Endodermal cell (in vitro differentiated cells): ENCODE results near the gene SLC25A22. TPM values are rescaled to one million over a fixed set of nuclear protein-coding genes. Genes with fewer than 3 reads are reported as not detected.
A peak's percentile ranks its signal among the peaks of the same experiment; 100 is the strongest.

Experiments
- DNase-seq: peaks from one replicate; pipeline ENCODE4 v3.0.0-alpha.2; 2017
- H3K27ac ChIP-seq: 2 replicates; pipeline ENCODE4 v1.5.1; 2013; ENCODE audit warnings: mild to moderate bottlenecking, low read depth, low read length, moderate library complexity
- H3K27me3 ChIP-seq: 2 replicates; pipeline ENCODE4 v1.6.1; 2013; ENCODE audit warnings: mild to moderate bottlenecking, low read length, moderate library complexity; ENCODE audit not compliant: insufficient read depth, control insufficient read depth, poor library complexity, severe bottlenecking
- H3K36me3 ChIP-seq: 2 replicates; pipeline ENCODE4 v1.7.0; 2013; ENCODE audit warnings: mild to moderate bottlenecking, low read length, moderate library complexity; ENCODE audit not compliant: control insufficient read depth, insufficient read depth
- H3K4me1 ChIP-seq: one replicate; pipeline ENCODE4 v1.7.0; 2013; ENCODE audit warnings: low read length; ENCODE audit not compliant: control insufficient read depth, insufficient read depth
- H3K4me3 ChIP-seq: 2 replicates; pipeline ENCODE4 v1.5.1; 2013; ENCODE audit warnings: mild to moderate bottlenecking, low read length, moderate library complexity
- H3K9ac ChIP-seq: 2 replicates; pipeline ENCODE4 v1.6.1; 2013; ENCODE audit warnings: mild to moderate bottlenecking, low read length, moderate library complexity; ENCODE audit not compliant: poor library complexity, severe bottlenecking; ENCODE audit errors: extremely low read depth
- H3K9me3 ChIP-seq: 2 replicates; pipeline ENCODE4 v1.6.1; 2013; ENCODE audit warnings: mild to moderate bottlenecking, low read length, moderate library complexity; ENCODE audit not compliant: control insufficient read depth
- H3K27ac Mint-ChIP-seq: 2 replicates; pipeline ENCODE4 v1.8.0; 2020; ENCODE audit warnings: mixed read lengths
- H3K27me3 Mint-ChIP-seq: 2 replicates; pipeline ENCODE4 v1.8.0; 2021; ENCODE audit warnings: mild to moderate bottlenecking, mixed read lengths; ENCODE audit not compliant: insufficient read depth
- H3K36me3 Mint-ChIP-seq: 2 replicates; pipeline ENCODE4 v1.8.0; 2020; ENCODE audit warnings: low read depth, mixed read lengths
- H3K4me1 Mint-ChIP-seq: 2 replicates; pipeline ENCODE4 v1.8.0; 2020; ENCODE audit warnings: mixed read lengths
- H3K4me3 Mint-ChIP-seq: 2 replicates; pipeline ENCODE4 v1.8.0; 2020; ENCODE audit warnings: mild to moderate bottlenecking, moderate library complexity, mixed read lengths
- H3K9me3 Mint-ChIP-seq: 2 replicates; pipeline ENCODE4 v1.8.0; 2020; ENCODE audit warnings: mild to moderate bottlenecking, mixed read lengths
- whole genome bisulfite sequencing, 2 experiments: methylation state at CpG; one replicate each; pipeline versions ENCODE4 v1.1.5 to v1.1.7; 2013; ENCODE audit warnings: missing lambda C conversion rate in 2 of 2, mixed read lengths in 1 of 2; ENCODE audit not compliant: insufficient coverage in 1 of 2, insufficient read length in 1 of 2; 5-methylcytosine and 5-hydroxymethylcytosine counted together
- total RNA-seq, 2 donors: library from RNA; stranded (reverse); fragmentation: NEBNext Ultra II Directional in 1 of 2; extraction: Animal tissue kit (Norgen Biotek cat#: 25700) in 1 of 2; gene quantifications; 2 replicates in 1 of 2; 3 replicates in 1 of 2; pipeline ENCODE4 v1.2.1, GENCODE V29; 2021
- TF ChIP-seq, protein P1 (sequence below): fragments of 200-600 bp; sonication (generic); conservative IDR thresholded peaks from 2 replicates; pipeline ENCODE4 v1.5.0; 2021; ENCODE audit warnings: antibody characterized with exemption, mild to moderate bottlenecking

SLC25A22 gene
- total RNA-seq, 2 donors from 2014 or later = 46.5 to 56.2 TPM

DNA sequence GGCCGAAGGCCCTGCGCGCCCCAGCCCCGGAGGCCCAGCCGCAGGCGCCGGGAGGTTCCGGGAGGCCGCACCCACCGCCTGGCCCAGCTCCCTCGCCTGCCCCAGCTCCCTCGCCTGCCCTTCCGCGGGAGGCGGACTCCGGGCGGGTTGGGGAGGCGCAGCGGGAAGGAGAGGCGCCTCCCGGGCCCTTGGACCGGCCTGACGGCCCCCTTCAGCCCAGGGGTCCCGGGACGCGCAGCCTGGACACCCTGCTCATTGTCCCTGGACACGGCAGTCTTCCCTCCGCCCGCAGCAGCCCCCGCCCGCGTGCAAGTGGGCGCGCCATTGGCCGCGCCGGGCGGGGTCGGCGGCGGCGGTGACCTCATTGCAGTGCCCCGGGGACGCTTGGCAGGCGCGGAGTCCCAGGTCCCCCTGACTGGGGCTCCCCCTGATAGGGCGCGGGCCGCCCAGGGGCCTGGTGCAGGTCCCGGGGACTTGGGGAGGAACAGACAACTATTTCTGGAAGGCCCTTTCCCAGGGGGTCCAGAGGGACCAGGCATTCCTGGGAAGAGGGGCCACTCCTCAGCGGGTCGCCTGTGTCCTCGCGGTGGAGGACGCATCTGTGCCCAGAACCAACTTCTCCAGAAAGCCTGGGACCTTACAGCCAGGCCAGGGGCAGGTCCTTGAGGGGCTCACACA is 35.2 kb upstream of the SLC25A22 start:
- TF ChIP-seq, protein P1, sequence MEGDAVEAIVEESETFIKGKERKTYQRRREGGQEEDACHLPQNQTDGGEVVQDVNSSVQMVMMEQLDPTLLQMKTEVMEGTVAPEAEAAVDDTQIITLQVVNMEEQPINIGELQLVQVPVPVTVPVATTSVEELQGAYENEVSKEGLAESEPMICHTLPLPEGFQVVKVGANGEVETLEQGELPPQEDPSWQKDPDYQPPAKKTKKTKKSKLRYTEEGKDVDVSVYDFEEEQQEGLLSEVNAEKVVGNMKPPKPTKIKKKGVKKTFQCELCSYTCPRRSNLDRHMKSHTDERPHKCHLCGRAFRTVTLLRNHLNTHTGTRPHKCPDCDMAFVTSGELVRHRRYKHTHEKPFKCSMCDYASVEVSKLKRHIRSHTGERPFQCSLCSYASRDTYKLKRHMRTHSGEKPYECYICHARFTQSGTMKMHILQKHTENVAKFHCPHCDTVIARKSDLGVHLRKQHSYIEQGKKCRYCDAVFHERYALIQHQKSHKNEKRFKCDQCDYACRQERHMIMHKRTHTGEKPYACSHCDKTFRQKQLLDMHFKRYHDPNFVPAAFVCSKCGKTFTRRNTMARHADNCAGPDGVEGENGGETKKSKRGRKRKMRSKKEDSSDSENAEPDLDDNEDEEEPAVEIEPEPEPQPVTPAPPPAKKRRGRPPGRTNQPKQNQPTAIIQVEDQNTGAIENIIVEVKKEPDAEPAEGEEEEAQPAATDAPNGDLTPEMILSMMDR = no peak
- Histone ChIP-seq H3K4me1 (peaks cover 20% of the 10 kb centered on the region), H3K9ac (peak overlapping the region; percentile 68), H3K27me3 (peaks cover 38% of the 10 kb centered on the region), H3K9me3 (no peaks in the 10 kb centered on the region), H3K36me3 (peaks cover 19% of the 10 kb centered on the region), H3K27ac (no peak overlapping the region), H3K4me3 (peak overlapping the region; percentile 86)
- DNase-seq = peak; percentile 81
- Mint-ChIP-seq H3K27me3 (peaks cover 39% of the 10 kb centered on the region), H3K4me3 (peak overlapping the region; percentile 59), H3K4me1 (peaks cover 16% of the 10 kb centered on the region), H3K9me3 (no peaks in the 10 kb centered on the region), H3K27ac (peak overlapping the region; percentile 39), H3K36me3 (peaks cover 16% of the 10 kb centered on the region)
- WGBS, 2 experiments = 2% methylated on average over 12 to 54 of the region's 55 CpGs

DNA sequence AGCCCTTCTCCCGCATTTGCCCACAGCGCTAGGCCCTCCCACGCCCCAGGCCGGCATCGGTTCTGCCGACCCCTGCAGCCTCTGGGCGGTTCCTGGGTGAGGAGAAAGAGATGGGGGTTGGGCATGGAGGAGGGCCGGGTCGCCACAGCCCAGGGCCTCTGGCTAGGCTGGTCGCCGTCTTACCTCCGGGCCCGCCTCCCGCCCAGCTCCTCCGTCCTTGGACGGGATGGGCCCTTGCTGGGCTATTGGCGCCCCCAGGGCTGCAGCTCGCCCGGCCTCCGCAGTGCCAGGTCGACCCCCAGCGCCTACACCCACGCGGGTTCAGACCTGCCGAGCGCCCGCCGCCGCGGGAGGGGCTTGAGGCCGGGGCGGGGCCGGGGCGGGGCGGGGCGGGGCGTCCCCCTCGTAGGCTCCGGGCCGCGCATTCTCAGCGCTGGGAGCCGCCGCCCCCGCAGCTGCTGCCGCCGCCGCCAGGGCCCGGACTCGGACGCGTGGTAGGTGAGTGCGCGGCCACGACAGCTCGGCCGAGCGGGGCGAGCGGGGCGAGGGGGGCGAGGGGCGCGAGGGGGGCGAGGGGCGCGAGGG is 34.5 kb upstream of the SLC25A22 start, which contains the start of gene CD151:
CD151 (plus strand) TSS at position 424 of the 585 bp plus-strand sequence. CDS start 3,118 bp downstream, outside the sequence.
- H3K27me3 Mint-ChIP-seq = peaks cover 46% of the 10 kb centered on the region
- TF ChIP-seq, protein P1 = peak; percentile 34
- no peak within 1 kb of the TSS for H3K27ac ChIP-seq
- H3K27me3 ChIP-seq = peaks cover 44% of the 10 kb centered on the region
- peaks cover 13% of the 10 kb centered on the region for H3K36me3 ChIP-seq
- WGBS, 2 experiments = 0% methylated on average over 3 to 51 of the region's 67 CpGs
- DNase-seq = peak; percentile 92
- peaks cover 21% of the 10 kb centered on the region for H3K4me1 Mint-ChIP-seq
- H3K4me3 Mint-ChIP-seq = peak within 1 kb of the TSS; percentile 59
- H3K4me3 ChIP-seq = peak within 1 kb of the TSS; percentile 86
- no peaks in the 10 kb centered on the region for H3K9me3 ChIP-seq
- no peaks in the 10 kb centered on the region for H3K9me3 Mint-ChIP-seq
- peak within 1 kb of the TSS; percentile 68 for H3K9ac ChIP-seq
- H3K27ac Mint-ChIP-seq = peak within 1 kb of the TSS; percentile 39
- H3K36me3 Mint-ChIP-seq = peaks cover 10% of the 10 kb centered on the region
- H3K4me1 ChIP-seq = peaks cover 20% of the 10 kb centered on the region

DNA sequence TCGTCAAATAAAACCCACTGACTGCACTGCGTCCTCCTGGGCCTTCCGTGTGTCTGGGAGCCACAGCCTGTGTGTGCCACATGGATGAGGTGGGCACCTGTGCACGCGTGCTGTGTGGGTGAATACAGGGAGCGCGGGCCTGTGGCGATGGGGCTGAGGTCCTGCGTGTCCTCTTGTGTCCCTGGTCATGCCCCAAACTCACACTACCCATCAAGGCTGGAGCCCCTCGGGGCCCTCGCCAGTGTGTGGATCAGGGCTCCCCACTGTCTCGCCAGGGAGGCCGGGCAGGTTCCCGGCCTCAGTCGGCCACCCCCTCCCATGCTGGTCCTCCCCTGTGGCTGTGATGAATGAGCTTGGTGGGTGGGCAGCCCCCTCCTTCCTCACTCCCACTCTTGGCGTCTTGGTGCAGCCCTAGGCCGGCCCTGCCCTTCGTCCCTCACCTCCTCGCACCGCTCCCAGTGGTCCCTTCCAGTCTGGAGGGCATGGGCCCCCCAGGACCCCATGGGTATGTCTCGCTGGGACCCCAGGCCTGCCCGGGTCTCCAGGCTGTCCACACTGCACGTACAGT is 34.0 kb upstream of the SLC25A22 start:
- Mint-ChIP-seq H3K4me3 (peak overlapping the region; percentile 59), H3K4me1 (peaks cover 24% of the 10 kb centered on the region), H3K36me3 (peaks cover 7% of the 10 kb centered on the region), H3K27me3 (peaks cover 47% of the 10 kb centered on the region), H3K9me3 (no peaks in the 10 kb centered on the region), H3K27ac (no peak overlapping the region)
- Histone ChIP-seq H3K27ac (no peak overlapping the region), H3K4me1 (peaks cover 20% of the 10 kb centered on the region), H3K4me3 (peak overlapping the region; percentile 73), H3K9ac (no peak overlapping the region), H3K9me3 (no peaks in the 10 kb centered on the region), H3K27me3 (peaks cover 48% of the 10 kb centered on the region), H3K36me3 (peaks cover 8% of the 10 kb centered on the region)
- WGBS, 2 experiments = 47 to 59% methylated on average over 20 to 23 of the region's 23 CpGs
- TF ChIP-seq, protein P1 = no peak
- DNase-seq = no peak
